CD4-positive, alpha-beta T cell treated with Interleukin-10 for 1 hour (primary cell): Measurements from ENCODE around the gene POMT2.
"Not testable (repeated sequence)": the region's sequence is repeated elsewhere in the genome, so short reads cannot be mapped to it uniquely, and the experiment has no call there.

Experiments
- DNase-seq: peaks from one replicate; pipeline ENCODE4 v3.0.0-alpha.2; 2020

POMT2 gene

GRCh38 chr14:77290705-77291104, 30.0 kb downstream of the POMT2 start:
- no peak for DNase-seq

DNA sequence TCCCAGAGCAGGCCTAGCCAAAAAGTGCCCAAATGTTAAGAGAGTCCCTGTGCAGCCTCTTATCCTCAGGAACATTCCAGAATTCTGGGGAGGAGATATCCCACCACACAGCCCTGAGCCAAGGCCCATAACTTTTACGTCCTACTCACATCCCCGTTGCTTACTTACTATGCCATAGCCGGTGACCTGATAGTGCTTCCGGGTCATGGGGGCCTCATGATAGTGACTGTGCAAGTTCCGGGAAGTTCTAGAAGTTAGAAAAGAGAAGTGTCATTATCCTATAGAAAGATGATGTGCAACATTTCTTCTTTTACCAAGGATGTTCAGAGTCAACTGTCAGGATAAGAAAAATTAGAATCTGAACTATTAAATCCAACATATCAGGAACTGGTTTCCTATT, 34.1 kb downstream of the POMT2 start:
- DNase-seq: no peak

DNA sequence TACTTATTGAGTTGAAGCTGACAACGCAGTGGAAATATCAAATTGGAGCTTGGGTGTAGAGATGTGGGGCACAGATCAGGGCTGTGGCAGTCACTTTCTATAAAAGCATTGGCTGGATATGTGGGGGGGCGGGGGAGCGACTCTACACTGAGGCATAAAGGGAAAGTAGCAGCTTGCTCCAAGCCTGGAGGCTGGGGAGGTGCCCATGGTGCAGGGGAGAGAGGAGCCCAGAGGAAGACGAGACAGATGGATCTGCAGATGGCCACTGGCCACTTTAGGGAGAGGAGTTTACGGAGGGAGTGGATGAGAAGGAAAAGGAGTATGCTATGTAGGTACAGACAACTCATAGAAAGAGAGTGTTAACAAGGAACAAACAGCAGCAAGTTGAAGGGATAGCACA, 36.2 kb downstream of the POMT2 start:
- no peak for DNase-seq

- no peak for DNase-seq
Observed at GRCh38 chr14:77284066-77284465, 36.6 kb downstream of the POMT2 start.

DNA sequence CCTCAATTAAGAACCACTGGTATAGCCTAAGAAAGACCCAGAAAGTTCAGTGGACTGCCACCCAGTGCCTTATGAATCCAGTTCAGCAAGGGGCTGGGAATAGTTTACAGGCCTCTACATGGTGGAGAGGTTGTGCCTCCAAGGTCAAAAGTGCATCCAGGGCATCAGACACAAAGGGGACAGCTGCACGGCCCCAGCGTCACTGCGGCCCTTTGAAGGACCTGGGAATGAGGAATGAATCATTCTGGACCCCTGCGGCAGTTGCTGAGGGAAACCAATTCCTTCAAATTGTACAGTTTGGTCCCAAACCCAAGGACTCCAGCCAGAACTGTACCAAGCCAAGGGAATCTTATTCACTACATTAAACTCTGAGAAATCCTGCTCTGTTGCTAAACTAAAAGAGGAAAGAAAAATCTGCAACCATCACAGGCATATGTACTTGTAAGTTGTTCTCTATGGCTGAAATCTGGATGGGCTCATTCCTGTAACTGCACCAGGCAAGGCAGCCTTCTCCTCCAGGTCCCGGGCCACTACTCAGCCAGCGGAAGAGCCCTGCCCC, 38.8 kb downstream of the POMT2 start:
- no peak for DNase-seq

- not testable (repeated sequence) for DNase-seq
Observed at GRCh38 chr14:77280921-77281320, 39.8 kb downstream of the POMT2 start.

GRCh38 chr14:77279719-77280118, 41.0 kb downstream of the POMT2 start:
- no peak for DNase-seq

GRCh38 chr14:77278461-77279230, 42.0 kb downstream of the POMT2 start:
- DNase-seq: no peak

GRCh38 chr14:77276959-77277358, 43.7 kb downstream of the POMT2 start:
- no peak for DNase-seq

- no peak for DNase-seq
Observed at GRCh38 chr14:77276295-77276935, 44.3 kb downstream of the POMT2 start.

- no peak for DNase-seq
Observed at GRCh38 chr14:77275601-77276017, 45.1 kb downstream of the POMT2 start.

- no peak for DNase-seq
Observed at GRCh38 chr14:77275041-77275580, 45.6 kb downstream of the POMT2 start.

DNA sequence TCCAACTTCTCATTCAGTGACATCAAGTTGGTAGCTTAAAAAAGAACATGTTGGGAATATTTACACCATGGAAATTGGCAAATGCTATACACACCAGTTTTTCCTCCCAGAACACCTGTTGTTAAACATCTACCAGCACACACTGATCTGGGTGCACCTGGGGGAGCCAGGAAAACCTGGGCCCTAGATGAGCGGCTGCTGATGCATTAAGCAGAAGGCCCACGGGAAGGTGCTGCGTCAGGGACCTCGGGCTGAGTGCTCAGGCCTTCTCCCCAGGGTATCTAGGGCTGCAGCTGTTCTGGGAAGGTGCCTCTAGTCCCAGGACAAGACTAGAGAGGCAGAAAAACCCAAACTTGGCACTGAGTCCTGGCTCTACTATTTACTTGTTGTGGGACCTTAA, 46.9 kb downstream of the POMT2 start:
- no peak for DNase-seq

DNA sequence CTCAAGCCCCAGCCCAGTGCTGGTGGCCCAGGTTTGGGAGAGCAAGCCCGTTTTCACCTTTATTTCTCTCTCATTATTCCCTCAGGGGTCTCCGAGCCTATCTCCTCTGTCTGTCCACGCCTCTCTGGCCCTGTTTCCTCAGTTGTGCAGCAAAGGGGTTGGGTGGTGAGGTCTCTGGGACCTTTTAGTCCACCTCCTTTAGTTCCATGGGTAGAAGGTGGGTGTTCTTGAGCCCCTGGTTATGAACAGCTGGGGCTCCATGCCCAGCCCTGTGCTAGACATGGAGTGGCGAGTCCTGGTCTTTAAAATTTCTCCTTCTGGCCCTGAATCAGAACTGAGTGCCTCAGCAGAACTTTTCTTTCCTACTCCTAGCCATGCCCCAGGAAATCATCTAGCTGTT, 48.4 kb downstream of the POMT2 start:
- no peak for DNase-seq

GRCh38 chr14:77271113-77271710, 49.5 kb downstream of the POMT2 start, which contains the start of gene NGB:
TSS of gene NGB (minus strand) at chr14:77271206. CDS start at chr14:77270937, 269 bp downstream.
- DNase-seq: no peak

- no peak for DNase-seq
Observed at GRCh38 chr14:77270361-77271112, 50.1 kb downstream of the POMT2 start.

GRCh38 chr14:77268989-77269600, 51.6 kb downstream of the POMT2 start:
- DNase-seq: no peak

DNA sequence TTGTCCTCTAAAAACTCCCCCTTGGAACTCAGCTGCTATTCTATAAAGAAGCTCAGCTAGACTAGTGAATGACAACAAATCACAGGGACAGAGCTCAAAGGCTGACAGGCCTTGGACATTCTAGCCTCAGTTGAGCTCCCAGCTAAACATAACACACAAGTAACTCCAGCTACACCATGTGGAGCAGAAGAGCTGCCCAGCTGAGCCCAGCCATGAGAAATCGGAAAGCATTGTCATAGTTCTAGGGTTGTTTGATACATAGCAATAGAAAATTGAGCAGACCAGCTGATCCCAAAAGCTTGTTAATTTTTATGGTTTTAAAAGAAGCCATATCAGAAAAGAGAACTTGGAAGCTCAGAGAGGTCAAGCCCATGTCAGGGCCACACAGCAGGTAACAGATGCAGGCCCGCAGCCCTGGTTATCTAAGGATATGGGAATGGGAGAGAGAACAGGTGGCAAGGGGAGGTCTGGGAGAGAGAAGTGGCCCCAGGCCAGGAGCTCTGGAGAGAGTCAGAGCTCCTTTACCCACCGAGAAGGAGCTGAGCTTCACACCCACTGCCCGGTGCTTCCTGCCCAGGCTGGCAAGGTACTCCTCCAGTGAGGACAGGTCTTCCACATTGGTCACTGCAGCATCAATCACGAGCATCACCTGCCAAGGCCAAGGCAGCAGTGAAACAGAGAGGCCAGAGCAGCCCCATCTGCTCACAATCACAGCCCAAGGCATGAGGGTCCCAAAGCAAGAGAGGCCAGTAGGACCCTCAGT, 52.6 kb downstream of the POMT2 start:
- DNase-seq: no peak

DNA sequence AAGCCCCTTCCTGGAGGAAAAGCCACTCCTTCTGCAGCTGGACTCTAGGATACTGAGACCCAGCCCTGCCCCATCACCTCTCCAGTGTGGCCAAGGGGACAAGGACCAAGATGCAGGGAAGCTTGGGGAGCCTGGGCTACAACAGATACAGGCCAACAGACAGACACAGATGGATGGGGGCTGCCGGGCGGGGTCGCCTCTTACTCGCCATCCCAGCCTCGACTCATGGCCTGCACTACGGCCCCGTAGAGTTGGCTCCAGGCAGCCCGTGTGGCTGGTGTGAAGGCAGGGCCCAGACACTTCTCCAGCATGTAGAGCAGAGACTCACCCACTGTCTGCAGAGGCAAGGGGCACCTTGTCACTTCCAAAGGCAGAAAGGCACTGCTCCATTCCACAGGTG, 54.3 kb downstream of the POMT2 start:
- no peak for DNase-seq

DNA sequence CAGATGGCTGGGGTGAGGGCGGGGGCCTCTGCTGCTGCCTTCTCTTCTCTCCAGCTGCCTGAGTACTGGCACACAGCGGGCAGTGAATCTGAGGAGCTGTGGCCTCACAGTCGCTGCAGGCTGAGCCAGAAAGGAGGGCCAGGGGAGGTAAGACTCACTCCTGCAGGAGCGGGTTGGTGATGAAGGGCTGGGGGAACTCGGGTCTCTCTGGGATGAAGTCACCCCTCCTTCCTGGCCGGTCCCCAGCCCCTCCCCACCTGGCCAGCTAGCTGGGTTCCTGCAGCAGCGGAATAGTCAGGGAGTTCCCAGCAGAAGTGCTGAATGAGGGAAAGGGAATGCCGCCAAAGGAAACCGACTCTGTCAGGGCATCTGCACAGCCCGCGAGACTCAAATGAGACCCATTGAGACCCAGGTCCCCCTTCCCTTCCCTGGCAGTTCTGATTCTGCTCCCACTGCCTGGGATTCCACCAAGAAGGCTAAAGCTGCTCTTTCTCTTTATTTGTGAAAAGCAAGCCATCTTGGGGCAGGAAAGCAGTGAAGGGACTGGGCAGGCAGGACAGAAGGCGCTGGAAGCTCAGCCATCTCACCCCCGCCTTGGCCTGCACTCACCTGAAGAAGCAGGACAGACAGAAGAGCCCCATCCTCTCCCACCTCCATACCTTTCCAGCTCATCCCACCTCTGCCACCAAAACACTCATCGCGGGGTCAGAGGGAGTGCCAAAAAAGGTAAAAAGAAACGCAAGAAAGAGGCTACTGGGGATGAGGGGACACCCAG, 54.9 kb downstream of the POMT2 start:
- no peak for DNase-seq

DNA sequence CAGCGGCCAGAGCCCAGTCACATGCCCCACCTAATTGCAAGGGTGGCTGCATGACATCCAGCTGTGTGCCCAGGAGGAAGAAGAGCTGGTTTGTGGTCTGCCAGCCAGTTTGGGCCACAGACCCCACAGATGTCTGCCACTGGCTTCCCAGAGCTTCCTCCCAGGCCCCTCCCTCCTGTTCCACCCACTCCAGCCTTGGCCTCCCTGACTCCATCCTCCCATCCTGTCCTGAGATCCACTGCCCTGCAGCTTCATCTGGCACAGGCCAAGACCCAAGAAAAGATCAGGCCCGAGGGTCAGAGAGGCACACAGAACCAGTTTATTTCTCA, 55.5 kb downstream of the POMT2 start:
- no peak for DNase-seq
